K562 (cell line): Measurements from ENCODE around the gene NFATC4. TPM values are rescaled to one million over a fixed set of nuclear protein-coding genes. Genes with fewer than 3 reads are reported as not detected.

Experiments
- ATAC-seq: fragments of 200-7000 bp; cut with Tn5 transposase; 3 replicates; pipeline ENCODE4 v1.9.1; 2020; ENCODE audit warnings: moderate library complexity
- BruUV-seq: library from RNA; stranded (reverse); fragments of 400-500 nt; replicated peaks from 2 replicates; lab custom pipeline; 2021; lab: Mats Ljungman, UMichigan
- CTCF ChIA-PET: fragments of 300-600 bp; formaldehyde crosslinking; extraction: SDS; loops from one replicate; lab custom pipeline; 2021; ENCODE audit warnings: low intra/inter-chr PET ratio; lab: Yijun Ruan, JAX
- POLR2A ChIA-PET: fragments of 300-600, 350-650 bp; sonication (Branson Sonifier 250); formaldehyde crosslinking; extraction: SDS; loops from one replicate; lab custom pipeline; 2021; ENCODE audit warnings: antibody characterized with exemption, inconsistent platforms; lab: Yijun Ruan, JAX
- DNase-seq, 4 experiments: peaks; one replicate each; pipeline versions ENCODE4 v3.0.0 to v3.0.0-alpha.2; 2011 to 2018; ENCODE audit warnings: low spot score in 3 of 4, mixed read lengths in 3 of 4; ENCODE audit errors: extremely low read depth in 1 of 4
- FAIRE-seq: peaks from 2 replicates; lab custom pipeline; 2011; peaks lifted over from hg19 to GRCh38; lab: Jason Lieb, UNC
- H2AFZ ChIP-seq: 2 replicates; pipeline ENCODE4 v1.6.0; 2011; ENCODE audit warnings: low read depth, low read length, control low read depth, inconsistent platforms
- H3K27ac ChIP-seq: fragments of 200-600 bp; 3 replicates; pipeline ENCODE4 v1.8.0; 2011; ENCODE audit warnings: low read depth, mild to moderate bottlenecking, control low read depth, inconsistent platforms, low read length, moderate library complexity, mixed read lengths; ENCODE audit errors: extremely low read depth
- H3K27me3 ChIP-seq, 2 experiments: fragments of 300-600 bp in 1 of 2; 2 replicates in 1 of 2; 3 replicates in 1 of 2; pipeline versions ENCODE4 v1.6.0 to v1.8.0; 2011; ENCODE audit warnings: inconsistent platforms in 2 of 2, low read length in 2 of 2, mild to moderate bottlenecking in 1 of 2, mixed read lengths in 1 of 2, moderate library complexity in 1 of 2; ENCODE audit not compliant: control insufficient read depth in 2 of 2, insufficient read depth in 2 of 2
- H3K36me3 ChIP-seq: fragments of 300-600 bp; 3 replicates; pipeline ENCODE4 v1.8.0; 2011; ENCODE audit warnings: mild to moderate bottlenecking, low read length, inconsistent platforms; ENCODE audit not compliant: control insufficient read depth, insufficient read depth
- H3K4me1 ChIP-seq, 2 experiments: fragments of 200-600 bp in 1 of 2; replicated peaks in 1 of 2; 2 replicates in 1 of 2; 3 replicates in 1 of 2; pipeline versions ENCODE4 v1.5.1 to v1.8.0; 2011; ENCODE audit warnings: inconsistent platforms in 2 of 2, low read length in 2 of 2, mild to moderate bottlenecking in 1 of 2, mixed read lengths in 1 of 2, moderate library complexity in 1 of 2; ENCODE audit not compliant: control insufficient read depth in 2 of 2, insufficient read depth in 2 of 2
- H3K4me2 ChIP-seq: 2 replicates; pipeline ENCODE4 v1.6.1; 2011; ENCODE audit warnings: low read length, control low read depth, inconsistent platforms, mixed read lengths; ENCODE audit not compliant: insufficient read depth
- H3K4me3 ChIP-seq: fragments of 200-600 bp; sonication (generic), shearing (Covaris generic); 2 replicates; pipeline ENCODE4 v1.5.1; 2016; ENCODE audit warnings: control low read depth, inconsistent platforms
- H3K79me2 ChIP-seq: fragments of 200-600 bp; 3 replicates; pipeline ENCODE4 v1.8.0; 2011; ENCODE audit warnings: low read length, inconsistent platforms; ENCODE audit not compliant: control insufficient read depth, insufficient read depth
- H3K9ac ChIP-seq, 2 experiments: 2 replicates each; pipeline versions ENCODE4 v1.6.0 to v1.6.1; 2011; ENCODE audit warnings: low read depth in 2 of 2, low read length in 2 of 2, control low read depth in 1 of 2, inconsistent platforms in 1 of 2, mild to moderate bottlenecking in 1 of 2, mixed read lengths in 1 of 2; ENCODE audit not compliant: insufficient read depth in 1 of 2
- H3K9me1 ChIP-seq: one replicate; pipeline ENCODE4 v1.6.0; 2011; ENCODE audit warnings: inconsistent platforms, mild to moderate bottlenecking, low read length, moderate library complexity; ENCODE audit not compliant: control insufficient read depth, insufficient read depth
- H3K9me3 ChIP-seq: replicated peaks from 2 replicates; pipeline ENCODE4 v1.5.1; 2011; ENCODE audit warnings: low read depth, low read length, inconsistent platforms; ENCODE audit not compliant: control insufficient read depth, insufficient read depth
- H4K20me1 ChIP-seq: replicated peaks from 2 replicates; pipeline ENCODE4 v1.6.1; 2011; ENCODE audit warnings: low read length, inconsistent platforms, mixed read lengths; ENCODE audit not compliant: control insufficient read depth, insufficient read depth
- BCLAF1 ChIP-seq, 2 experiments: fragments of 450-650 bp in 1 of 2; IDR thresholded peaks; 2 replicates each; pipeline ENCODE4 v1.6.1; 2011 to 2017; ENCODE audit warnings: low read depth in 2 of 2, antibody characterized with exemption in 1 of 2, borderline replicate concordance in 1 of 2, low read length in 1 of 2, mild to moderate bottlenecking in 1 of 2, mixed read lengths in 1 of 2; ENCODE audit not compliant: control insufficient read depth in 1 of 2
- C11orf30 ChIP-seq: fragments of 450-650 bp; IDR thresholded peaks from 2 replicates; pipeline ENCODE4 v1.6.1; 2016; ENCODE audit warnings: low read depth, mild to moderate bottlenecking
- ID3 ChIP-seq, 2 experiments: fragments of 250-450 bp in 1 of 2; fragments of 450-650 bp in 1 of 2; sonication (Bioruptor Pico) in 1 of 2; IDR thresholded peaks; 2 replicates each; pipeline versions ENCODE4 v1.6.1 to v1.8.0; 2016 to 2021; ENCODE audit warnings: mild to moderate bottlenecking in 2 of 2, moderate library complexity in 2 of 2, missing compliant biosample characterization in 1 of 2, missing genetic modification characterization in 1 of 2
- SMARCA5 ChIP-seq: fragments of 450-650 bp; IDR thresholded peaks from 2 replicates; pipeline ENCODE4 v1.6.1; 2016
- SREBF2 ChIP-seq: sonication (generic); formaldehyde crosslinking; IDR thresholded peaks from 2 replicates; pipeline ENCODE4 v1.4.0; 2020; ENCODE audit warnings: mild to moderate bottlenecking, missing genetic modification reagents
- XRCC5 ChIP-seq: fragments of 200-400 bp; formaldehyde crosslinking; IDR thresholded peaks from 2 replicates; pipeline ENCODE4 v1.6.1; 2017; ENCODE audit warnings: low read depth, mild to moderate bottlenecking, low read length
- ZMIZ1 ChIP-seq, 2 experiments: fragments of 150-350 bp in 1 of 2; IDR thresholded peaks; 2 replicates each; pipeline ENCODE4 v1.6.1; 2012 to 2016; ENCODE audit warnings: low read depth in 2 of 2, low read length in 2 of 2, mild to moderate bottlenecking in 1 of 2, moderate library complexity in 1 of 2
- WGBS: fragments of 100-300 bp; shearing (Covaris generic); methylation state at CpG from one replicate; pipeline ENCODE4 v1.1.6; 2016; ENCODE audit warnings: low coverage, mixed read lengths; ENCODE audit not compliant: insufficient coverage; ENCODE audit errors: missing lambda C conversion rate; 5-methylcytosine and 5-hydroxymethylcytosine counted together
- in situ Hi-C: fragments of 300-500 bp; cut with MboI; formaldehyde crosslinking; loops from 4 replicates; pipeline ENCODE4 v1.15.0; 2018; ENCODE audit warnings: inconsistent platforms, mixed read lengths
- intact Hi-C: fragments of 100-400 bp; cut with micrococcal nuclease; formaldehyde crosslinking; loops from 2 replicates; pipeline ENCODE4 v1.14.2; 2022
- polyA plus RNA-seq, 8 experiments: library from polyadenylated mRNA; depleted of rRNA in 4 of 8; stranded (reverse) in 5 of 8; unstranded in 3 of 8; fragments of >200 nt; fragmentation: Nextera tagmentation in 2 of 8; fragmentation: Illumina TruSeq in 1 of 8; extraction: Ambion mirVana in 2 of 8; extraction: Trizol in 1 of 8; gene quantifications; 2 replicates each; pipeline versions ENCODE4 v1.2.1 to v1.2.3, GENCODE V29; 2011 to 2014; ENCODE audit warnings: inconsistent platforms in 1 of 8, missing spikeins in 1 of 8
- total RNA-seq, 7 experiments: library from RNA; depleted of rRNA in 6 of 7; stranded (reverse); fragments of >200 nt in 6 of 7; fragmentation: Illumina TruSeq in 2 of 7; extraction: Trizol in 2 of 7; gene quantifications; 2 replicates each; pipeline versions ENCODE4 v1.2.1 to v1.2.3, GENCODE V29; 2011 to 2021; ENCODE audit warnings: low replicate concordance in 1 of 7

Gene NFATC4
- total and polyA plus RNA-seq, 9 of the 15 experiments (the other 6 are each of a cell fraction or from before 2014, with no cell fraction given) = 0.25 to 3.8 (median 0.78) TPM; not detected in 1

GRCh38 chr14:24381363-24382063 is 13.5 kb downstream of the NFATC4 start:
- Histone ChIP-seq H3K36me3 (no peaks in the 10 kb centered on the region), H3K79me2 (no peaks in the 10 kb centered on the region), H3K4me2 (no peak overlapping the region), H2AFZ (no peak overlapping the region), H3K9me3 (no peaks in the 10 kb centered on the region), H3K9ac (no peak overlapping the region), H3K4me1 (peaks cover 16 to 24% of the 10 kb centered on the region in 2 experiments), H4K20me1 (no peaks in the 10 kb centered on the region), H3K9me1 (no peaks in the 10 kb centered on the region), H3K27ac (no peak overlapping the region), H3K4me3 (no peak overlapping the region), H3K27me3 (no peaks in the 10 kb centered on the region)
- no peak for FAIRE-seq
- ChIA-PET POLR2A (interaction anchor here (0.6 kb wide), 1 partner anchor 28 kb away, joined by 3 read pairs; no protein-coding TSS in a partner anchor), CTCF (no interaction called here)
- in situ Hi-C loops (no loop called here), intact Hi-C loops (no loop called here)
- BruUV-seq = no TSS peak
- TF ChIP-seq ID3 (CRISPR knock-in tag; IDR thresholded peaks at IDR 0.05) (no peak), ID3 (tag; IDR thresholded peaks at IDR 0.05) (no peak), C11orf30 (no peak), XRCC5 (no peak)
- WGBS = 52% methylated on average over 6 of the region's 8 CpGs
- no peak for ATAC-seq
- no peak for DNase-seq

- ATAC-seq (no peak), DNase-seq (no peak), FAIRE-seq (no peak)
- H3K27ac ChIP-seq = no peak overlapping the region
- H3K9me1 ChIP-seq = no peaks in the 10 kb centered on the region
- H3K9ac ChIP-seq = no peak overlapping the region
- intact Hi-C loops (no loop called here), in situ Hi-C loops (no loop called here)
- no peak overlapping the region for H3K4me3 ChIP-seq
- ChIA-PET POLR2A (interaction anchor here (0.6 kb wide), 2 partner anchors 27 to 35 kb away, joined by 3 read pairs; no protein-coding TSS in a partner anchor), CTCF (no interaction called here)
- WGBS = 21% methylated on average over 4 of the region's 4 CpGs
- no peak overlapping the region for H2AFZ ChIP-seq
- no peaks in the 10 kb centered on the region for H3K9me3 ChIP-seq
- H3K4me1 ChIP-seq = peaks cover 11 to 19% of the 10 kb centered on the region in 2 experiments
- no peaks in the 10 kb centered on the region for H3K79me2 ChIP-seq
- no peaks in the 10 kb centered on the region for H3K27me3 ChIP-seq
- no peak overlapping the region for H3K4me2 ChIP-seq
- no TSS peak for BruUV-seq
- no peaks in the 10 kb centered on the region for H3K36me3 ChIP-seq
- no peaks in the 10 kb centered on the region for H4K20me1 ChIP-seq
- TF ChIP-seq SREBF2 = no peak
- no peak for TF ChIP-seq ZMIZ1 (IDR thresholded peaks at IDR 0.05; ENCODE audit: low read depth in 2 of 2, low read length in 2 of 2)
- no peak for TF ChIP-seq BCLAF1 (IDR thresholded peaks at IDR 0.05; ENCODE audit: borderline replicate concordance in 1 of 2, control insufficient read depth in 1 of 2, low read depth in 2 of 2, low read length in 1 of 2)
- no peak for TF ChIP-seq SMARCA5
These were observed 14.0 kb downstream of the NFATC4 start for GRCh38 chr14:24382064-24382371.
